Breast epithelium (tissue), 4 donors: ENCODE results near the gene MAP2K5. TPM values are rescaled to one million over a fixed set of nuclear protein-coding genes. Genes with fewer than 3 reads are reported as not detected.

Source experiments
- DNase-seq, 2 donors: peaks; one replicate each; pipeline ENCODE4 v3.0.0-alpha.2; 2019; ENCODE audit warnings: low spot score in 2 of 2
- H3K27ac ChIP-seq, 2 donors: fragments of 200-600 bp; sonication (generic) in 1 of 2; one replicate each; pipeline ENCODE4 v1.5.1; 2016 to 2019; ENCODE audit warnings: mild to moderate bottlenecking in 1 of 2
- H3K27me3 ChIP-seq, 2 donors: fragments of 200-600 bp; sonication (generic) in 1 of 2; one replicate each; pipeline versions ENCODE4 v1.5.1 to v1.6.0; 2017 to 2019; ENCODE audit warnings: control low read depth in 1 of 2, mild to moderate bottlenecking in 1 of 2
- H3K36me3 ChIP-seq: fragments of 200-600 bp; one replicate; pipeline ENCODE4 v1.5.1; 2019
- H3K4me1 ChIP-seq, 2 donors: fragments of 200-600 bp; sonication (generic); one replicate each; pipeline ENCODE4 v1.5.1; 2016 to 2019; ENCODE audit warnings: control low read depth in 1 of 2
- H3K4me3 ChIP-seq, 3 donors: fragments of 200-600 bp; sonication (generic); 1 replicate in 2 of 3; 2 replicates in 1 of 3; pipeline ENCODE4 v1.5.1; 2016 to 2019; ENCODE audit warnings: mild to moderate bottlenecking in 3 of 3, moderate library complexity in 2 of 3
- H3K9me3 ChIP-seq, 2 donors: fragments of 200-600 bp; sonication (generic) in 1 of 2; one replicate each; pipeline ENCODE4 v1.5.1; 2016 to 2019; ENCODE audit warnings: control low read depth in 1 of 2
- POLR2A ChIP-seq: fragments of 450-650 bp; IDR thresholded peaks from one replicate; pipeline ENCODE4 v1.6.1; 2016; ENCODE audit warnings: antibody characterized with exemption, mild to moderate bottlenecking, moderate library complexity
- POLR2AphosphoS5 ChIP-seq, 3 donors: sonication (generic); formaldehyde crosslinking; IDR thresholded peaks; one replicate each; pipeline ENCODE4 v1.6.1; 2017; ENCODE audit warnings: antibody characterized with exemption in 3 of 3
- intact Hi-C: fragments of 100-400 bp; cut with DNase I; formaldehyde crosslinking; loops from one replicate; pipeline ENCODE4 v1.15.1; 2023; ENCODE audit warnings: low total_unique reads
- total RNA-seq, 3 donors: library from RNA; depleted of rRNA; stranded (reverse); fragments of >200 nt; gene quantifications; one replicate each; pipeline ENCODE4 v1.1.0, GENCODE V29; 2016
- TF ChIP-seq, protein P1 (sequence below), 3 donors: fragments of 450-650 bp; IDR thresholded peaks; one replicate each; pipeline ENCODE4 v1.5.1; 2016 to 2017; ENCODE audit warnings: antibody characterized with exemption in 3 of 3, mild to moderate bottlenecking in 3 of 3, moderate library complexity in 3 of 3

The MAP2K5 gene
- total RNA-seq, 3 donors from 2014 or later = 13.8 to 15.1 (median 14.0) TPM

- Histone ChIP-seq H3K27me3 (no peaks in the 10 kb centered on the region), H3K9me3 (no peaks in the 10 kb centered on the region), H3K4me1 (no peaks in the 10 kb centered on the region), H3K27ac (no peak overlapping the region), H3K36me3 (no peaks in the 10 kb centered on the region), H3K4me3 (no peak overlapping the region)
- TF ChIP-seq POLR2AphosphoS5 (IDR thresholded peaks at IDR 0.05) (no peak), POLR2A (no peak)
- TF ChIP-seq, protein P1, sequence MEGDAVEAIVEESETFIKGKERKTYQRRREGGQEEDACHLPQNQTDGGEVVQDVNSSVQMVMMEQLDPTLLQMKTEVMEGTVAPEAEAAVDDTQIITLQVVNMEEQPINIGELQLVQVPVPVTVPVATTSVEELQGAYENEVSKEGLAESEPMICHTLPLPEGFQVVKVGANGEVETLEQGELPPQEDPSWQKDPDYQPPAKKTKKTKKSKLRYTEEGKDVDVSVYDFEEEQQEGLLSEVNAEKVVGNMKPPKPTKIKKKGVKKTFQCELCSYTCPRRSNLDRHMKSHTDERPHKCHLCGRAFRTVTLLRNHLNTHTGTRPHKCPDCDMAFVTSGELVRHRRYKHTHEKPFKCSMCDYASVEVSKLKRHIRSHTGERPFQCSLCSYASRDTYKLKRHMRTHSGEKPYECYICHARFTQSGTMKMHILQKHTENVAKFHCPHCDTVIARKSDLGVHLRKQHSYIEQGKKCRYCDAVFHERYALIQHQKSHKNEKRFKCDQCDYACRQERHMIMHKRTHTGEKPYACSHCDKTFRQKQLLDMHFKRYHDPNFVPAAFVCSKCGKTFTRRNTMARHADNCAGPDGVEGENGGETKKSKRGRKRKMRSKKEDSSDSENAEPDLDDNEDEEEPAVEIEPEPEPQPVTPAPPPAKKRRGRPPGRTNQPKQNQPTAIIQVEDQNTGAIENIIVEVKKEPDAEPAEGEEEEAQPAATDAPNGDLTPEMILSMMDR (IDR thresholded peaks at IDR 0.05) = no peak
- no peak for DNase-seq
- intact Hi-C loops = loop anchor here (10.0 kb wide), 1 partner anchor 1136 kb away; no protein-coding TSS in a partner anchor
Observed at GRCh38 chr15:67558502-67558901, 16.0 kb downstream of the MAP2K5 start.

- H3K4me3 ChIP-seq = no peak overlapping the region
- H3K9me3 ChIP-seq = no peaks in the 10 kb centered on the region
- no peak for DNase-seq
- no peaks in the 10 kb centered on the region for H3K27me3 ChIP-seq
- H3K4me1 ChIP-seq = no peaks in the 10 kb centered on the region
- H3K36me3 ChIP-seq = no peaks in the 10 kb centered on the region
- no peak overlapping the region for H3K27ac ChIP-seq
- TF ChIP-seq POLR2A (no peak), POLR2AphosphoS5 (IDR thresholded peaks at IDR 0.05) (no peak)
- TF ChIP-seq, protein P1 (IDR thresholded peaks at IDR 0.05) = no peak
- intact Hi-C loops = loop anchor here (10.0 kb wide), 1 partner anchor 1136 kb away; no protein-coding TSS in a partner anchor
Observed at GRCh38 chr15:67559158-67559557, 16.7 kb downstream of the MAP2K5 start.

DNA sequence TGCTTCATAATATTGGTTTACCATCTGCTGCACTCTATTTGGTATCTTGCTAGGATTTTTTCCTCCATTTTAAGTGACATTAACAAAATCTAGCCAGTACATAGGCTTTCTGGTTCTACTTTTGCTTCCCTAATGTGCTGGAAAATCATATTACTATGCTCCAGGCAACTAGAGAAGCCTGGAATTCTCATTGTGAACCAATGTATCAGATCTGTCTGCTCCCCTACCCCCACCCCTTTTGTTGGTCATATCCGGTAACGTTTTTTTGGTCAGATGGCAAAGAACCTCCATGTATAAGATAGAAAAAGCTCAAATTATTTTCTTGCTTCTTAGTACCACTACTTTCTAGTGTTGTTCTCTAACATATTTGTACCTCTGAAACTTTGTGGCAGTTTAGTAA, 17.1 kb downstream of the MAP2K5 start:
- H3K4me1 ChIP-seq = no peaks in the 10 kb centered on the region
- H3K9me3 ChIP-seq = no peaks in the 10 kb centered on the region
- H3K27me3 ChIP-seq = no peaks in the 10 kb centered on the region
- H3K36me3 ChIP-seq = no peaks in the 10 kb centered on the region
- TF ChIP-seq POLR2AphosphoS5 (IDR thresholded peaks at IDR 0.05) = no peak
- intact Hi-C loops = loop anchor here (10.0 kb wide), 1 partner anchor 1135 kb away; no protein-coding TSS in a partner anchor
- H3K27ac ChIP-seq = no peak overlapping the region
- no peak overlapping the region for H3K4me3 ChIP-seq
- DNase-seq = no peak

- no peaks in the 10 kb centered on the region for H3K9me3 ChIP-seq
Observed at GRCh38 chr15:67560320-67560719, 17.8 kb downstream of the MAP2K5 start.

DNA sequence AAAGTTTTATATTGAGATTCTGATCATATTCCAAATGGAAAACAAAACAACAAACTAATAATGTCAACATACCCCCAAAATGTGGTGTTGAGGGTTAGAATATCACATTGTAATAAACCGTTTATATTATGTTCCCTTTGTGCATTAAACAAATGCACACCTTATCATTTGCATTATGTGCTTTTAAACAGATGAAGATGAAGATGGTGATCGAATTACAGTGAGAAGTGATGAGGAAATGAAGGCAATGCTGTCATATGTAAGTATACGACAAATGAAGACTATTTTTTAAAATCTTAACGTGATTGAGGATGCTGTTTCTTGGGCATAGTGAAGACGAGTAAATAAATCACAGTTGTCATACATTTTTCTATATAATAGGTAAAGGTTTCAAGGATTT, 20.6 kb downstream of the MAP2K5 start:
- intact Hi-C loops = no loop called here

More at GRCh38 chr15:67560320-67560719, 17.8 kb downstream of the MAP2K5 start:
- Histone ChIP-seq H3K27me3 (no peaks in the 10 kb centered on the region), H3K27ac (no peak overlapping the region), H3K4me3 (no peak overlapping the region), H3K36me3 (no peaks in the 10 kb centered on the region), H3K4me1 (no peaks in the 10 kb centered on the region)
- no peak for DNase-seq
- TF ChIP-seq, protein P1 (IDR thresholded peaks at IDR 0.05) = no peak
- no peak for TF ChIP-seq POLR2AphosphoS5 (IDR thresholded peaks at IDR 0.05)
- no peak for TF ChIP-seq POLR2A
- intact Hi-C loops = no loop called here

More for the DNA sequence above, 20.6 kb downstream of the MAP2K5 start:
- H3K36me3 ChIP-seq = no peaks in the 10 kb centered on the region
- H3K4me3 ChIP-seq = no peak overlapping the region
- TF ChIP-seq POLR2A (no peak), POLR2AphosphoS5 (IDR thresholded peaks at IDR 0.05) (no peak)
- TF ChIP-seq, protein P1 (IDR thresholded peaks at IDR 0.05) = no peak
- H3K4me1 ChIP-seq = no peaks in the 10 kb centered on the region
- H3K27me3 ChIP-seq = no peaks in the 10 kb centered on the region
- DNase-seq = no peak
- no peaks in the 10 kb centered on the region for H3K9me3 ChIP-seq
- no peak overlapping the region for H3K27ac ChIP-seq
